Measurements from ENCODE around the gene RAMP2. TPM values are rescaled to one million over a fixed set of nuclear protein-coding genes. Genes with fewer than 3 reads are reported as not detected.
A peak's percentile ranks its signal among the peaks of the same experiment; 100 is the strongest.

The RAMP2 gene
- total and polyA plus RNA-seq, 2 of the 13 experiments (the other 11 are each of a cell fraction or from before 2014, with no cell fraction given), result 1.4 to 5.2 TPM

DNA sequence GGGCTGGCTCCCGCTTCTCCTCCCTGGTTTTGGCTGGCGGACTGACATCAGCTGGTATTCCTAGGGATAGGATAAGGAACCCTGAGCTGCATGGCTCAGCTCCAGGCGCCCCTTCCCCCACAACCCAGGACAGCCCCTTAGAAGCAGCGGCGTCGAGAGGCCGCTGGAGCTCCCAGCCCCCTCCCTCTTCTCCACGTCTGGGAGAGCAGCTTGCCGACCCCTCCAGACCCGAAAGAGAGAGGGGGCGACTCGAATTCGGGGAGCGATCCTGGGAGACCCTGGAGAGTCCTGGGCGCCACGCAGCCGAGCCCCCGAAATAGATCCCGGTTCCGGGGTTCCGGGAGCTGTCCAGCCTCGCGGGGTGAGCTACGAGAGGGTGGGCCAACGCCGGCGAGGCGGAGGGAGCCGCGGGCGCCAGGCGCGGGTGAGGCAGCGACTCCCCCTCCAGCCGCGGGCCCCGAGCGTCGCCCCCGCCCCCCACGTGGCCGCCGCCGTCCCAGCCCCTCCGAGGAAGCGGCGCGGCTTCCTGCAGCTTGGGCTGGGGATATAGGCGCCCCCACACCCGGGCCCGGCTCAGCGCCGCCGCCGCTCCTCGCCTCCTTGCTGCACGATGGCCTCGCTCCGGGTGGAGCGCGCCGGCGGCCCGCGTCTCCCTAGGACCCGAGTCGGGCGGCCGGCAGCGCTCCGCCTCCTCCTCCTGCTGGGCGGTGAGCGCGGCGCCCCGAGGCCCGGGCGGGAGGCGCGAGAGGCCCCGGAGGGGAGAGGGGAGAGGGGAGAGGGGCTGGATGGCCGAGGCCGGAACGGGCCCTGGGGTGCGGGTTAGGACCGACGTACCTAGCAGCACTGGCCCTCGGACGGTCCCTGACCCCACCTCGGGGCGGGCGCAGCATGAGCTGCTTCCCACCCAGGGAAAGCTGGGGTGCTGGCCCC is at the start of gene RAMP2 (continued):
- TF ChIP-seq, protein P1, sequence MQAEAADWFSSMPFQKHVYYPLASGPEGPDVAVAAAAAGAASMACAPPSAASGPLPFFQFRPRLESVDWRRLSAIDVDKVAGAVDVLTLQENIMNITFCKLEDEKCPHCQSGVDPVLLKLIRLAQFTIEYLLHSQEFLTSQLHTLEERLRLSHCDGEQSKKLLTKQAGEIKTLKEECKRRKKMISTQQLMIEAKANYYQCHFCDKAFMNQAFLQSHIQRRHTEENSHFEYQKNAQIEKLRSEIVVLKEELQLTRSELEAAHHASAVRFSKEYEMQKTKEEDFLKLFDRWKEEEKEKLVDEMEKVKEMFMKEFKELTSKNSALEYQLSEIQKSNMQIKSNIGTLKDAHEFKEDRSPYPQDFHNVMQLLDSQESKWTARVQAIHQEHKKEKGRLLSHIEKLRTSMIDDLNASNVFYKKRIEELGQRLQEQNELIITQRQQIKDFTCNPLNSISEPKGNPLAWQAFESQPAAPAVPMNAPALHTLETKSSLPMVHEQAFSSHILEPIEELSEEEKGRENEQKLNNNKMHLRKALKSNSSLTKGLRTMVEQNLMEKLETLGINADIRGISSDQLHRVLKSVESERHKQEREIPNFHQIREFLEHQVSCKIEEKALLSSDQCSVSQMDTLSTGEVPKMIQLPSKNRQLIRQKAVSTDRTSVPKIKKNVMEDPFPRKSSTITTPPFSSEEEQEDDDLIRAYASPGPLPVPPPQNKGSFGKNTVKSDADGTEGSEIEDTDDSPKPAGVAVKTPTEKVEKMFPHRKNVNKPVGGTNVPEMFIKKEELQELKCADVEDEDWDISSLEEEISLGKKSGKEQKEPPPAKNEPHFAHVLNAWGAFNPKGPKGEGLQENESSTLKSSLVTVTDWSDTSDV (CRISPR knock-in tag; IDR thresholded peaks at IDR 0.05), result no peak
- TF ChIP-seq, protein P2, sequence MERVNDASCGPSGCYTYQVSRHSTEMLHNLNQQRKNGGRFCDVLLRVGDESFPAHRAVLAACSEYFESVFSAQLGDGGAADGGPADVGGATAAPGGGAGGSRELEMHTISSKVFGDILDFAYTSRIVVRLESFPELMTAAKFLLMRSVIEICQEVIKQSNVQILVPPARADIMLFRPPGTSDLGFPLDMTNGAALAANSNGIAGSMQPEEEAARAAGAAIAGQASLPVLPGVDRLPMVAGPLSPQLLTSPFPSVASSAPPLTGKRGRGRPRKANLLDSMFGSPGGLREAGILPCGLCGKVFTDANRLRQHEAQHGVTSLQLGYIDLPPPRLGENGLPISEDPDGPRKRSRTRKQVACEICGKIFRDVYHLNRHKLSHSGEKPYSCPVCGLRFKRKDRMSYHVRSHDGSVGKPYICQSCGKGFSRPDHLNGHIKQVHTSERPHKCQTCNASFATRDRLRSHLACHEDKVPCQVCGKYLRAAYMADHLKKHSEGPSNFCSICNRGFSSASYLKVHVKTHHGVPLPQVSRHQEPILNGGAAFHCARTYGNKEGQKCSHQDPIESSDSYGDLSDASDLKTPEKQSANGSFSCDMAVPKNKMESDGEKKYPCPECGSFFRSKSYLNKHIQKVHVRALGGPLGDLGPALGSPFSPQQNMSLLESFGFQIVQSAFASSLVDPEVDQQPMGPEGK (CRISPR knock-in tag; IDR thresholded peaks at IDR 0.05), result no peak; the same call in 1 of the 2 replicates
- TF ChIP-seq, protein P3, sequence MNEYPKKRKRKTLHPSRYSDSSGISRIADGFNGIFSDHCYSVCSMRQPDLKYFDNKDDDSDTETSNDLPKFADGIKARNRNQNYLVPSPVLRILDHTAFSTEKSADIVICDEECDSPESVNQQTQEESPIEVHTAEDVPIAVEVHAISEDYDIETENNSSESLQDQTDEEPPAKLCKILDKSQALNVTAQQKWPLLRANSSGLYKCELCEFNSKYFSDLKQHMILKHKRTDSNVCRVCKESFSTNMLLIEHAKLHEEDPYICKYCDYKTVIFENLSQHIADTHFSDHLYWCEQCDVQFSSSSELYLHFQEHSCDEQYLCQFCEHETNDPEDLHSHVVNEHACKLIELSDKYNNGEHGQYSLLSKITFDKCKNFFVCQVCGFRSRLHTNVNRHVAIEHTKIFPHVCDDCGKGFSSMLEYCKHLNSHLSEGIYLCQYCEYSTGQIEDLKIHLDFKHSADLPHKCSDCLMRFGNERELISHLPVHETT (CRISPR knock-in tag; conservative IDR thresholded peaks at IDR 0.05), result no peak
- TF ChIP-seq ETV6 (CRISPR knock-in tag; conservative IDR thresholded peaks at IDR 0.05), result 0 out of 2 replicates have a peak, but pooled peaks have one; percentile 26
- TF ChIP-seq ZNF550 (CRISPR knock-in tag; IDR thresholded peaks at IDR 0.05; ENCODE audit: borderline replicate concordance), result no peak
- TF ChIP-seq KLF15 (CRISPR knock-in tag; IDR thresholded peaks at IDR 0.05; ENCODE audit: borderline replicate concordance), result no peak
- TF ChIP-seq ZBTB8A (CRISPR knock-in tag; IDR thresholded peaks at IDR 0.05; ENCODE audit: borderline replicate concordance, low read depth), result no peak
- TF ChIP-seq, protein P4, sequence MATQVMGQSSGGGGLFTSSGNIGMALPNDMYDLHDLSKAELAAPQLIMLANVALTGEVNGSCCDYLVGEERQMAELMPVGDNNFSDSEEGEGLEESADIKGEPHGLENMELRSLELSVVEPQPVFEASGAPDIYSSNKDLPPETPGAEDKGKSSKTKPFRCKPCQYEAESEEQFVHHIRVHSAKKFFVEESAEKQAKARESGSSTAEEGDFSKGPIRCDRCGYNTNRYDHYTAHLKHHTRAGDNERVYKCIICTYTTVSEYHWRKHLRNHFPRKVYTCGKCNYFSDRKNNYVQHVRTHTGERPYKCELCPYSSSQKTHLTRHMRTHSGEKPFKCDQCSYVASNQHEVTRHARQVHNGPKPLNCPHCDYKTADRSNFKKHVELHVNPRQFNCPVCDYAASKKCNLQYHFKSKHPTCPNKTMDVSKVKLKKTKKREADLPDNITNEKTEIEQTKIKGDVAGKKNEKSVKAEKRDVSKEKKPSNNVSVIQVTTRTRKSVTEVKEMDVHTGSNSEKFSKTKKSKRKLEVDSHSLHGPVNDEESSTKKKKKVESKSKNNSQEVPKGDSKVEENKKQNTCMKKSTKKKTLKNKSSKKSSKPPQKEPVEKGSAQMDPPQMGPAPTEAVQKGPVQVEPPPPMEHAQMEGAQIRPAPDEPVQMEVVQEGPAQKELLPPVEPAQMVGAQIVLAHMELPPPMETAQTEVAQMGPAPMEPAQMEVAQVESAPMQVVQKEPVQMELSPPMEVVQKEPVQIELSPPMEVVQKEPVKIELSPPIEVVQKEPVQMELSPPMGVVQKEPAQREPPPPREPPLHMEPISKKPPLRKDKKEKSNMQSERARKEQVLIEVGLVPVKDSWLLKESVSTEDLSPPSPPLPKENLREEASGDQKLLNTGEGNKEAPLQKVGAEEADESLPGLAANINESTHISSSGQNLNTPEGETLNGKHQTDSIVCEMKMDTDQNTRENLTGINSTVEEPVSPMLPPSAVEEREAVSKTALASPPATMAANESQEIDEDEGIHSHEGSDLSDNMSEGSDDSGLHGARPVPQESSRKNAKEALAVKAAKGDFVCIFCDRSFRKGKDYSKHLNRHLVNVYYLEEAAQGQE (IDR thresholded peaks at IDR 0.05; ENCODE audit: borderline replicate concordance in 1 of 2, low read depth in 1 of 2, low read length in 2 of 2), result peak; percentile 45 to 90
- TF ChIP-seq, protein P5, sequence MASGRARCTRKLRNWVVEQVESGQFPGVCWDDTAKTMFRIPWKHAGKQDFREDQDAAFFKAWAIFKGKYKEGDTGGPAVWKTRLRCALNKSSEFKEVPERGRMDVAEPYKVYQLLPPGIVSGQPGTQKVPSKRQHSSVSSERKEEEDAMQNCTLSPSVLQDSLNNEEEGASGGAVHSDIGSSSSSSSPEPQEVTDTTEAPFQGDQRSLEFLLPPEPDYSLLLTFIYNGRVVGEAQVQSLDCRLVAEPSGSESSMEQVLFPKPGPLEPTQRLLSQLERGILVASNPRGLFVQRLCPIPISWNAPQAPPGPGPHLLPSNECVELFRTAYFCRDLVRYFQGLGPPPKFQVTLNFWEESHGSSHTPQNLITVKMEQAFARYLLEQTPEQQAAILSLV (CRISPR knock-in tag; IDR thresholded peaks at IDR 0.05; ENCODE audit: borderline replicate concordance), result no peak
- TF ChIP-seq, protein P6, sequence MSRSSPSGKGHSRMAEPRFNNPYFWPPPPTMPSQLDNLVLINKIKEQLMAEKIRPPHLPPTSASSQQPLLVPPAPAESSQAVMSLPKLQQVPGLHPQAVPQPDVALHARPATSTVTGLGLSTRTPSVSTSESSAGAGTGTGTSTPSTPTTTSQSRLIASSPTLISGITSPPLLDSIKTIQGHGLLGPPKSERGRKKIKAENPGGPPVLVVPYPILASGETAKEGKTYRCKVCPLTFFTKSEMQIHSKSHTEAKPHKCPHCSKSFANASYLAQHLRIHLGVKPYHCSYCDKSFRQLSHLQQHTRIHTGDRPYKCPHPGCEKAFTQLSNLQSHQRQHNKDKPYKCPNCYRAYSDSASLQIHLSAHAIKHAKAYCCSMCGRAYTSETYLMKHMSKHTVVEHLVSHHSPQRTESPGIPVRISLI (CRISPR knock-in tag; IDR thresholded peaks at IDR 0.05; ENCODE audit: borderline replicate concordance), result no peak
- peak; percentile 73; the same call in 1 of the 2 replicates for TF ChIP-seq ZFP36L1 (CRISPR knock-in tag; IDR thresholded peaks at IDR 0.05)
- TF ChIP-seq MAZ (IDR thresholded peaks at IDR 0.05; ENCODE audit: borderline replicate concordance, low read depth, low read length), result no peak
- TF ChIP-seq MAZ (CRISPR knock-in tag; IDR thresholded peaks at IDR 0.05; ENCODE audit: low read depth), result peak; percentile 76
- no peak for TF ChIP-seq RORA (CRISPR knock-in tag; IDR thresholded peaks at IDR 0.05)
